ENCODE results near the gene DNAJA3. TPM values are rescaled to one million over a fixed set of nuclear protein-coding genes. Genes with fewer than 3 reads are reported as not detected.

The DNAJA3 gene
- total and polyA plus RNA-seq, 10 of the 15 experiments (the other 5 are each of a cell fraction or from before 2014, with no cell fraction given), result 8.4 to 141 (median 60.8) TPM

GRCh38 chr16:4474192-4474961 is 48.7 kb downstream of the DNAJA3 start, which contains the start of gene NMRAL1 (continued):
- no peak for TF ChIP-seq NFIC (IDR thresholded peaks at IDR 0.05; ENCODE audit: low read depth, low read length)
- peak; percentile 32; the same call in 1 of the 2 replicates for TF ChIP-seq RUNX3 (IDR thresholded peaks at IDR 0.05; ENCODE audit: low read length)
- no peak for TF ChIP-seq MTA2 (IDR thresholded peaks at IDR 0.05; ENCODE audit: low read depth)
- peak; percentile 93 for TF ChIP-seq MXI1 (IDR thresholded peaks at IDR 0.05; ENCODE audit: low read depth, low read length)
- peak; percentile 33 for TF ChIP-seq KLF5 (IDR thresholded peaks at IDR 0.05; ENCODE audit: partially characterized antibody)
- peak; percentile 100 for TF ChIP-seq BHLHE40 (IDR thresholded peaks at IDR 0.05; ENCODE audit: borderline replicate concordance in 1 of 2, low read depth in 2 of 2, low read length in 1 of 2)
- no peak for TF ChIP-seq MYB (IDR thresholded peaks at IDR 0.05; ENCODE audit: borderline replicate concordance, low read depth, low read length)
- TF ChIP-seq PKNOX1 (IDR thresholded peaks at IDR 0.05), result peak; percentile 83
- TF ChIP-seq BCL3 (IDR thresholded peaks at IDR 0.05; ENCODE audit: borderline replicate concordance, insufficient read depth, low read depth, low read length, poor library complexity, severe bottlenecking), result no peak
- TF ChIP-seq HDAC2 (IDR thresholded peaks at IDR 0.05), result no peak
- TF ChIP-seq HCFC1 (IDR thresholded peaks at IDR 0.05; ENCODE audit: low read length), result peak; percentile 55
- TF ChIP-seq TARDBP (IDR thresholded peaks at IDR 0.05; ENCODE audit: borderline replicate concordance), result no peak
- TF ChIP-seq BACH1 (IDR thresholded peaks at IDR 0.05; ENCODE audit: borderline replicate concordance), result no peak
- TF ChIP-seq RB1 (IDR thresholded peaks at IDR 0.05; ENCODE audit: borderline replicate concordance), result 0 out of 2 replicates have a peak, but pooled peaks have one; percentile 44
- no peak for TF ChIP-seq RAD21 (IDR thresholded peaks at IDR 0.05; ENCODE audit: insufficient read depth, low read depth, low read length)
- no peak for TF ChIP-seq PAX5 (IDR thresholded peaks at IDR 0.05; ENCODE audit: borderline replicate concordance, low read depth, low read length)
- TF ChIP-seq SMC3 (IDR thresholded peaks at IDR 0.05; ENCODE audit: borderline replicate concordance, low read length), result no peak
- TF ChIP-seq USF1 (IDR thresholded peaks at IDR 0.05; ENCODE audit: borderline replicate concordance, extremely low read length, insufficient read depth, low read depth, low read length), result peak; percentile 78
- peak; percentile 83 for TF ChIP-seq E4F1 (IDR thresholded peaks at IDR 0.05; ENCODE audit: borderline replicate concordance, partially characterized antibody)
- peak; percentile 56; the same call in 1 of the 2 replicates for TF ChIP-seq CREM (IDR thresholded peaks at IDR 0.05; ENCODE audit: low read depth)
- TF ChIP-seq HDGF (IDR thresholded peaks at IDR 0.05), result 0 out of 2 replicates have a peak, but pooled peaks have one; percentile 49
- peak; percentile 65 for TF ChIP-seq RELA (IDR thresholded peaks at IDR 0.05; ENCODE audit: borderline replicate concordance, partially characterized antibody)
- peak; percentile 98 for TF ChIP-seq CHD2 (IDR thresholded peaks at IDR 0.05; ENCODE audit: borderline replicate concordance, low read depth, low read length)
- peak; percentile 61; the same call in 1 of the 2 replicates for TF ChIP-seq CBFB (IDR thresholded peaks at IDR 0.05; ENCODE audit: low read depth)
- TF ChIP-seq STAT1 (conservative IDR thresholded peaks at IDR 0.05), result no peak

Data from GM12878 (cell line).